ENCODE results near the gene TOB1. TPM values are rescaled to one million over a fixed set of nuclear protein-coding genes. Genes with fewer than 3 reads are reported as not detected.

Gene TOB1
- total RNA-seq, 2 donors from 2014 or later: 29.0 to 31.0 TPM

DNA sequence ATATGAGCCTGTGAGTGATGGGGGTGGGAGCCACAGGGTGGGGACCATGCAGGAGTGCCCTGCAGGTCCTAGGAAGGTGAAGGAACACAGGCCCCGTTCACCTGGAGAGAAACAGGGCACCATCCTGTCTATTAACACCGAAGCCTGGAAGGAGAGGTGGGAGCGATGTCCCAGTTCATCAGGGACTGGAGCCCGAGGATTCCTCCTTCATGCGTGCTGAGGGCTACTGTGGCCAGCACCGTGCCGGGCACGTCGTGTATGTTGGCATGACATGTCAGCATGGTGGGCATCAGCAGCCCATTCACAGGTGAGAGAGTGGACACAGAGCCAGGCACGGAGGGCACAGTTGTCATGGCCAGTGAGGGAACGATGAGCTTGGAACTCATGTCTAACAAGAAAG is 29.3 kb downstream of the TOB1 start:
- no peaks in the 10 kb centered on the region for H3K36me3 ChIP-seq
- H3K4me1 ChIP-seq: peaks cover 0 to 5% of the 10 kb centered on the region in 2 donors
- no peaks in the 10 kb centered on the region for H3K27me3 ChIP-seq
- no peak for DNase-seq (ENCODE audit: low spot score)
- H3K9me3 ChIP-seq: no peaks in the 10 kb centered on the region
- no peak overlapping the region for H3K4me3 ChIP-seq
- no peak overlapping the region for H3K27ac ChIP-seq
- TF ChIP-seq, protein P1, sequence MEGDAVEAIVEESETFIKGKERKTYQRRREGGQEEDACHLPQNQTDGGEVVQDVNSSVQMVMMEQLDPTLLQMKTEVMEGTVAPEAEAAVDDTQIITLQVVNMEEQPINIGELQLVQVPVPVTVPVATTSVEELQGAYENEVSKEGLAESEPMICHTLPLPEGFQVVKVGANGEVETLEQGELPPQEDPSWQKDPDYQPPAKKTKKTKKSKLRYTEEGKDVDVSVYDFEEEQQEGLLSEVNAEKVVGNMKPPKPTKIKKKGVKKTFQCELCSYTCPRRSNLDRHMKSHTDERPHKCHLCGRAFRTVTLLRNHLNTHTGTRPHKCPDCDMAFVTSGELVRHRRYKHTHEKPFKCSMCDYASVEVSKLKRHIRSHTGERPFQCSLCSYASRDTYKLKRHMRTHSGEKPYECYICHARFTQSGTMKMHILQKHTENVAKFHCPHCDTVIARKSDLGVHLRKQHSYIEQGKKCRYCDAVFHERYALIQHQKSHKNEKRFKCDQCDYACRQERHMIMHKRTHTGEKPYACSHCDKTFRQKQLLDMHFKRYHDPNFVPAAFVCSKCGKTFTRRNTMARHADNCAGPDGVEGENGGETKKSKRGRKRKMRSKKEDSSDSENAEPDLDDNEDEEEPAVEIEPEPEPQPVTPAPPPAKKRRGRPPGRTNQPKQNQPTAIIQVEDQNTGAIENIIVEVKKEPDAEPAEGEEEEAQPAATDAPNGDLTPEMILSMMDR (IDR thresholded peaks at IDR 0.05): no peak

DNA sequence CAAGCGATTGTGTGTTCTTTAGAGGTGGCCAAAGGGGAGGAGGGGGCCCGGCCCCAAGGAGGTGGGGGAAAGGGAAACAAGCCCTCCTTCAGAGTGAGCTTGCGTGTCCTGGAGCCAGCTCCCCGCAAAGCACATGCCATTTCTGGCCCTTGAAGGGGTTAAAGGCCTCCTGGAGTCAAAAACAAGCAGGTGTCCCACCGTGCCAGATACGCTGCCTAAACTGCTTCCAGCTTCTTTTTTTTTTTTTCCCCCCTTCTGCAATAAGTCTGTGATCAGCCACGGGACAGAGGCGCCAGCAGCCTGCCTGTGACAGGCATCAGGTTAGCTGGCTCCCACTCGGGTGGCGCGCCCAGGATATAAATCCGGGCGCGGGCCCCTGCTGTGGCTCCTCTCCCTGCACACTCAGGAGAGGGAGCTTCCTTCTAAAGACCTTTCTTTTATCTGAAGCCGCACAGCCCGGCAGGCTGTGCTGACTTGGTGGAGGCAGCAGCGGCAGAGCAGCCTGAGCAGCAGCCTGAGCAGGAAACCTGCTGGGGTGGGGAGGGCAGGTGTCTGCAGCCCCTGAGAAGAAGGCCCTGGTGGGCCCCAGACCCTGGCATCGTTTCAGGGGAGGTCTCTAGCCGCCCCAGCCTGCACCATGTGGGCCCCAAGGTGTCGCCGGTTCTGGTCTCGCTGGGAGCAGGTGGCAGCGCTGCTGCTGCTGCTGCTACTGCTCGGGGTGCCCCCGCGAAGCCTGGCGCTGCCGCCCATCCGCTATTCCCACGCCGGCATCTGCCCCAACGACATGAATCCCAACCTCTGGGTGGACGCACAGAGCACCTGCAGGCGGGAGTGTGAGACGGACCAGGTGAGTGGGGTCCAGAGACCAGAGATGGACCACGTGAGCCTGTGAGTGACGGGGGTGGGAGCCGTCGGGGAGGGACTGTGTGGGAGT is 30.6 kb downstream of the TOB1 start, which contains the start of gene WFIKKN2:
TSS of gene WFIKKN2 (plus strand) at position 286 of the 934 bp plus-strand sequence. CDS start at position 638, 352 bp downstream.
- Histone ChIP-seq H3K4me3 (peak within 1 kb of the TSS; percentile 0 to 26), H3K4me1 (peaks cover 0 to 11% of the 10 kb centered on the region in 2 donors), H3K36me3 (no peaks in the 10 kb centered on the region), H3K27ac (no peak within 1 kb of the TSS), H3K9me3 (no peaks in the 10 kb centered on the region), H3K27me3 (no peaks in the 10 kb centered on the region)
- no peak for DNase-seq (ENCODE audit: low spot score)
- TF ChIP-seq, protein P1 (IDR thresholded peaks at IDR 0.05): no peak

- TF ChIP-seq, protein P1 (IDR thresholded peaks at IDR 0.05): no peak
- Histone ChIP-seq H3K36me3 (no peaks in the 10 kb centered on the region), H3K27me3 (no peaks in the 10 kb centered on the region), H3K9me3 (no peaks in the 10 kb centered on the region), H3K27ac (no peak overlapping the region), H3K4me3 (peak overlapping the region; percentile 0 to 26), H3K4me1 (peaks cover 0 to 11% of the 10 kb centered on the region in 2 donors)
- DNase-seq (ENCODE audit: low spot score): no peak
Measured at GRCh38 chr17:50834429-50835300, 31.5 kb downstream of the TOB1 start.

DNA sequence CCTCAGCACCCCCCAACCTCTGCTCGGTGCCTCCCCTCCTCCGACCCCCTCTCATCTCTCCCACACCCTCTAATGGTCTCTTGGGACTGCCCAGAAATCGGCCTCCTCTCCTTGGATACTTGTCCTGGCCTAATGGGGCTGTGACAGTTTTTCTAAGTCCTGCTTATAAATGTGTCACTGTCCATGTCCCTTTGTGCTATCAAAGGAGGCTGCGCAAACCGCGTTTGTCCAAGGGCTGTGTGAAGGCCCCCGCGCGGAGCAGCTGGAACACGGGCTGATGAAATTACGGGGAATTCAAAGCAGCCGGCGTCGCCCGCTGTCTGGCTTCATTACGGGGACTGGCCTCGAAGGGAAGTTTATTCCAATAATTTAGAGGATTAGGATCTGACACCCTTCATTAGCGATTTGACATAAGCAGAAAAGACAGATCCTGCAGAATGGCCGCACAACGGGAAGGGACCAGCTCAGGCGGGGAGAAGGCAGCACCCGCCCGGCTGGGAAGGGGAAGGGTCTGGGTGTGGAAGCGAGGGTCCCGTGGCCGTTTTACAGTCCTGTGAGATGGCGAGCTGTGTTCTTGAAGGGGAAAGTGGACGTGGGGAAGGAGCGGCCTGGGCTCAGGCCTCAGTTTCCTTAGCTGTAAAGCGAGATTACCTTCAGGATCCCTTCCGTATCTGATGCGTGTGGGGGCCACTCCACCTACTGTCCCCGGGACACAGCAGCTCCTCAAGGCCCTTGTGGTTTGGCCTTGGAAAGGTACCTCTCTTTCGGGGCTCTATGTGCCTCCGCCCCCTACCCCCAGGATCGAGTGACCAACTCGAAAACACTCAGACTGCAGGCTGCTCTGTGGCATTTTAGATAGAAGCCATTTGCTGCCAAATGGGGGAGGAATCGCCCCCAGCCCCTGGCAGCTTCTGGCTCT is 32.4 kb downstream of the TOB1 start:
- TF ChIP-seq, protein P1 (IDR thresholded peaks at IDR 0.05): no peak
- Histone ChIP-seq H3K4me1 (peaks cover 0 to 11% of the 10 kb centered on the region in 2 donors), H3K4me3 (no peak overlapping the region), H3K36me3 (no peaks in the 10 kb centered on the region), H3K9me3 (no peaks in the 10 kb centered on the region), H3K27ac (no peak overlapping the region), H3K27me3 (no peaks in the 10 kb centered on the region)
- DNase-seq (ENCODE audit: low spot score): no peak

DNA sequence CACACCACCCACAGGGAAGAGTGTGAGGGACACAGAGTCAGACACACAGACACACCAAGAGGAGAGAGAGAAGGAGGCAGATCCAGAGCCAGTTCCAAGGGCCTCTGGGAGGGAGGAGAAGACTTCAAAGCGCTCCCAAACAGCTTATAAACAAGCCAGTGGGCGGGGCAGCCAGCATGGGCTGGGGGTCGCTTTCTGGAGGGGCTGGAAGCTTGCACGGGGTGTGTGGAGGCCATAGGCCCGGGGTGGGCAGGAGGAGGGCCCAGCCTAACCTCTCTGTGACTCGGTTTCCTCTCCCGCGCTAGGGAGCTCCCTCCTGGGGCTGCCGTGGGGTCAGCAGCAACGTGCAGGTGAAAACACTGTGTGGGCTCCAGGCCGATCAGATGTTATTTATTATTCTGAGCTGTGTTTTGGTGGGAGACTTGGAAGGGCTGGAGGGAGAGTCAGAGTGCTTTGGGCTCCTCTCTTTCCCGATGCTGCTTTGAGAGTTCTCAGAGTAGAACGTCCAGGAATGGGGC is 33.2 kb downstream of the TOB1 start:
- H3K27ac ChIP-seq: no peak overlapping the region
- no peak for DNase-seq (ENCODE audit: low spot score)

More for the DNA sequence above, 33.2 kb downstream of the TOB1 start:
- Histone ChIP-seq H3K9me3 (no peaks in the 10 kb centered on the region), H3K4me1 (peaks cover 0 to 11% of the 10 kb centered on the region in 2 donors), H3K36me3 (no peaks in the 10 kb centered on the region), H3K4me3 (no peak overlapping the region), H3K27me3 (no peaks in the 10 kb centered on the region)
- TF ChIP-seq, protein P1 (IDR thresholded peaks at IDR 0.05): no peak

Data from right atrium auricular region (tissue), 2 donors.